Fibroblast of skin of abdomen (primary cell): ENCODE measurements around the gene RESF1. TPM values are rescaled to one million over a fixed set of nuclear protein-coding genes. Genes with fewer than 3 reads are reported as not detected.
"Not testable (repeated sequence)": the region's sequence is repeated elsewhere in the genome, so short reads cannot be mapped to it uniquely, and the experiment has no call there.

Source experiments
- DNase-seq: peaks from one replicate; pipeline ENCODE4 v3.0.0-alpha.2; 2013
- polyA plus RNA-seq, 2 experiments: library from polyadenylated mRNA; unstranded; fragments of 120-200 nt; gene quantifications; one replicate each; pipeline ENCODE4 v1.2.1, GENCODE V29; 2013; ENCODE audit not compliant: insufficient read length in 2 of 2

Gene RESF1, protein sequence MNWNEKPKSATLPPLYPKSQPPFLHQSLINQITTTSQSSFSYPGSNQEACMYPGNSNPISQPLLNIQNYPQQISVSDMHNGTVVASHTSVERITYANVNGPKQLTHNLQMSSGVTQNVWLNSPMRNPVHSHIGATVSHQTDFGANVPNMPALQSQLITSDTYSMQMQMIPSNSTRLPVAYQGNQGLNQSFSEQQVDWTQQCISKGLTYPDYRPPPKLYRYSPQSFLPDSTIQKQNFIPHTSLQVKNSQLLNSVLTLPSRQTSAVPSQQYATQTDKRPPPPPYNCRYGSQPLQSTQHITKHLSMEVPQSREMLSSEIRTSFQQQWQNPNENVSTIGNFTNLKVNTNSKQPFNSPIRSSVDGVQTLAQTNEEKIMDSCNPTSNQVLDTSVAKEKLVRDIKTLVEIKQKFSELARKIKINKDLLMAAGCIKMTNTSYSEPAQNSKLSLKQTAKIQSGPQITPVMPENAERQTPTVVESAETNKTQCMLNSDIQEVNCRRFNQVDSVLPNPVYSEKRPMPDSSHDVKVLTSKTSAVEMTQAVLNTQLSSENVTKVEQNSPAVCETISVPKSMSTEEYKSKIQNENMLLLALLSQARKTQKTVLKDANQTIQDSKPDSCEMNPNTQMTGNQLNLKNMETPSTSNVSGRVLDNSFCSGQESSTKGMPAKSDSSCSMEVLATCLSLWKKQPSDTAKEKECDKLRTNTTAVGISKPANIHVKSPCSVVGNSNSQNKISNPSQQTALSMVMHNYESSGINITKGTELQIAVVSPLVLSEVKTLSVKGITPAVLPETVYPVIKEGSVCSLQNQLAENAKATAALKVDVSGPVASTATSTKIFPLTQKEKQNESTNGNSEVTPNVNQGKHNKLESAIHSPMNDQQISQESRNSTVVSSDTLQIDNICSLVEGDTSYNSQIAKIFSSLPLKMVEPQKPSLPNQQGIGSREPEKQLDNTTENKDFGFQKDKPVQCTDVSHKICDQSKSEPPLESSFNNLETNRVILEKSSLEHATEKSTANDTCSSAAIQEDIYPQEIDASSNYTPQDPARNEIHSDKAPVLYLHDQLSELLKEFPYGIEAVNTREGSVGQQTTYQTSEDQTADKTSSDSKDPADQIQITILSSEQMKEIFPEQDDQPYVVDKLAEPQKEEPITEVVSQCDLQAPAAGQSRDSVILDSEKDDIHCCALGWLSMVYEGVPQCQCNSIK (N-terminal part only)
- 10.2 TPM for polyA plus RNA-seq (2013, experiment 1 of 2; ENCODE audit: insufficient read length)
- polyA plus RNA-seq (2013, experiment 2 of 2; ENCODE audit: insufficient read length), result 9.5 TPM

DNA sequence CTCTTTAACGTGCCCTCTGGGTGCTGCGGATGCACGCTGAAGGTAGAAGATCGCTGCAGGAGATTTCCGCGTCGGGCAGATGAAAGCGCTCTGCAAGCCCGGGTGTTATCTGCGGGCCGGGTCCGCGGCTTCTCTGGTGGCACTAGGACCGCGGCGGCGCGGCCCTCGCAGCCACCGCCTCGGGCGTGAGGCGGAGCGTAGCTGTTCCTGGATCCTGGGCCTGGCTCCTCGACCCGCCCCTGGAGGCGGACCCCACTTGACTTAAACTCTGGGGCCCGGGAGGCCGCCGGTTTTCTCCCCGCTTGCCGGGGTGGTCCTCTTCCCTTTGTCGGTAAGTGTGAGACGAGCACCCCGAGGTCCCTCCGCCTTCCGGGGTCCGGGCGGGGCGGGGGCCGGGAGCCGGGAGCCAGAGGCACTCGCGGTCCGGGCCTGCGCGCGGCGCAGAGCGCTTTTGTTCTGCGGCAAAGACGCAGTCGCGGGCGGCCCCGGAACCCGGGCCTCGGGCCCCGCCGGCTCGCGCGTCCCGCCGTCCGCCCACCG, at the start of gene RESF1:
Gene RESF1, plus strand, starts transcription at position 255 of the 540 bp plus-strand sequence. CDS start 21,541 bp downstream, outside the sequence.
- peak; percentile 84 for DNase-seq

DNA sequence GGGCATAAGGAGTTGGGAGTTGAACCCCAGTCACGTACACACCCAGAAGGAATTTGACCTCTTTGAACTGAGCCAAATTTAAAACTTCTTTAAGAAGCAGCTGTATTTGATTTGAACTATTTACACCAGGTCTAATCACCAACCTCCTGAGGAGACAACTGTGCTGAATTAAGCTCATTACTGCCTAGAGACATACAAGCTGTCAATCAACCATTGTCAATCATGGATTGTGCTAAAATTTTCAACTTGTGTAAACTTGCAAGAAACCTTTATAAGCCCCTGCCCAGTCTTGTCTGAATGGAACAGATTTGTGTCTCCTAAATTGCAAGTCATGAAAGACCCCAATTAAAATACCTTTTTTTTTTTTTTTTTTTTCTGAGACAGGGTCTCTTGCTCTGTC, 44.3 kb upstream of the RESF1 start:
- no peak for DNase-seq

DNA sequence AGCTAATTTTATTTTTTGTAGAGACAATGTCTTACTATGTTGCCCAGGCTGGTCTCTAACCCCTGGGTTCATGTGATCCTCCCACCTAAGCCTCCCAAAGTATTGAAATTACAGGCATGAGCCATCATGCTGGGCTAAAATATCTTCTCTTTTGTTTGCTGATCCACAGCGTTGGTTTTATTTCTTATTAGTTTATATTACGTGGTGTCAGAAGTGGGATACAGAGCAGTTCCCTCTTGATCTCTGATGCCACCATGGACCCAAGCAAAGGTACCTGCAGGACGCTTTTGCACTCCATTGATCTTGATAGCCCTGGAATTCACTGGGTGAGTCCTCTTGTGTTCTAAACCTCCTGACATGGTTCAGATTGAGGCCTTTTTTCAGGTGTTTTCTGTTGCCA, 43.8 kb upstream of the RESF1 start:
- no peak for DNase-seq

DNA sequence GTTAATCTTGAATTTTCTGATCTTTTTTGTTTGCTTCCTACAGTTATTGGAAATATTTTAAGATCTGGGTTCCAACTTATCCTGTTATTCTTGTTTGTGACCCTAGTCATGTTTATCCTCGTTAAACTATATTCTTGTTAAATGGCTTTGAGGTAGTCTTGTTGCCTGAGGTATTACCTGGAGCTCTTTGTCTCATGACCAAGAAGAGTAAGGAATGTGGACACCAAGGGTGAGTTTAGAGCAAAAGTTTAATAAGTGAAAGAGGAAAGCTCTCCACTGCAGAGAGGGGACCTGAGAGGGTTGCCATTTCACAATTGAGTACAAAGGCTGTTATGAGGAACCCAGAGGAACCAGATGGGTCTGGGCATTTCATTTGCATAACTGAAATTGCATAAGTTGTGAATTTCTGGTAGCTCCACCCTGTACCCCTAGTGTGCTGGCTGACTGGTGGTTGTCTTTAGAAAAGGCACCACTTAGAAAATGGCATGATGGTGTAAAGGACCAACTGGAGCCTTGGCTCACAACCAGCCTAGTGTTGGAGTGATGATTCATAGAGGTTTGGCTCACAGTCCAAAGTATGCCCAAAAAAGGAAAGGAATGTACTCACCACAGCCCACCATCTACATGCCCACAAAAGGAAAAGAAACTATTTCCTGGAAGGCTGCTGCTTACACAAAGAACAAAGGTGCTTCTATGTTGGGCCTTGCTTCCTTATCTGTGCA, 36.7 kb upstream of the RESF1 start:
- DNase-seq, result no peak

DNA sequence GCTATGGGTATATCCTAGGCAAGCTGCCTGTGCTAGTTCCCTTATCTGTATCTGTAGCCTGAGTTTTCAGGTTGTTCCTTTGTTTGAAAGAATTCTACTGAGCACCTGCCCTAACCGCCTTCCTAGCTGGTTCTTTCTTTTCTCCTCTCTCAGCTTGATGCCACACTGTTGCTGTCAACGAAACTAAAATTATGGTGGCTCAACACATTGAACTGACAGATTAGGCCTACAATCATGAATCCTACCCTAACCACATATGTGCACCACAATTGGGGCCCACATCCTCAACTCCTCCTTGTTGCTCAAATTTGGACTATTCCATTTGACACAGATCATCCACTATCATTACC, 36.2 kb upstream of the RESF1 start:
- no peak for DNase-seq

DNA sequence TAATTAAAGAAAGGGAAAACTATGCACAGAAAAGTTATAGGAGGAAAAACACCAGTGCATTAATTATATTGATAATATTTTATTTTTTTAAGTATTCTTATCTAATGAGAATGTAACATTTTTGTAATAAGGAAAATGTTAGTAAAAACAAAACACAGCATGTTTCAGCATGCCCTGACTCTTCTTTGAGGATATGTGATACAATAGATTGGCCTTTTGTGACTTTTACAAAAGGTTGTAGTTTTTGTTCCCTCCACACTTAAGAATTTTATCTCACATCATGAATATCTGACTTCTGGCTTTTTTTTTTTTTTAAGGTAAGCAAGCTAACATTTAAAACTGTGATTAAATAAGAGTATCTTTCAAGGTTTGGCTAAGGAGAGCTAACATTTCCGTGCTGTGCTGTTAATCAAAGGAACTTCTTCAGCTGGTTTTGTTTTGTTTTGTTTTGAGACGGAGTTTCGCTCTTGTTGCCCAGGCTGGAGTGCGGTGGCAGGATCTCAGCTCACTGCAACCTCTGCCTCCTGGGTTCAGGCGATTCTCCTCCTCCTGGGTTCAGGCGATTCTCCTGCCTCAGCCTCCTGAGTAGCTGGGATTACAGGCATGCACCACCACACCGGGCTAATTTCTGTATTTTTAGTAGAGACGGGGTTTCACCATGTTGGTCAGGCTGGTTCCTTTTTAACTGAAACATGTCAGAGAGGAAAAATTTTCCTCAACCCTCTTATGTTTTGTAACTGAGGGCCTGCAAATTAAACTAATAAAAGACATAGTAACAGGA, 30.8 kb upstream of the RESF1 start:
- DNase-seq, result no peak

DNA sequence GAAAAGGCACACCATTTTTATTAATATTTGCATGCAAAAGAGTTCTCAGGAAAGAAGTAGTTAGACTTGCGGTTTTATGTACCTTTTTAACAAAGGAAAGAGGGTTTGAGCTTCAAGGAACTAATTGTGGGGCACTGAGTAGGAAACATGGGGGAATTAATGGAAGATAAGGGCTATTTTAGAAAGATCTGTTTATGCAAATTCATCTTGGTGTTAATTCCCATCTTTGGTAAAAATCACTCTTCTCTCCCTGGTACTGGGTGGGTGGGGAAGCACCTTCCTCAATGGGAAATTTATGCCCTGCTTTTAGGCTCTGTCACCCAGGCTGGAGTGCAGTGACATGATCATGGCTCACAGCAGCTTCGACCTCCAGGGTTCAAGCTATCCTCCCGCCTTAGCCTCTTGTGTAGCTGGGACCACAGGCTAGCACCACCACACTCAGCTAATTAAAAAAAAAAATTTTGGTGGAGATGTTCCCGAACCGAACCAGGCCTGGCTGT, 30.1 kb upstream of the RESF1 start:
- no peak for DNase-seq

DNA sequence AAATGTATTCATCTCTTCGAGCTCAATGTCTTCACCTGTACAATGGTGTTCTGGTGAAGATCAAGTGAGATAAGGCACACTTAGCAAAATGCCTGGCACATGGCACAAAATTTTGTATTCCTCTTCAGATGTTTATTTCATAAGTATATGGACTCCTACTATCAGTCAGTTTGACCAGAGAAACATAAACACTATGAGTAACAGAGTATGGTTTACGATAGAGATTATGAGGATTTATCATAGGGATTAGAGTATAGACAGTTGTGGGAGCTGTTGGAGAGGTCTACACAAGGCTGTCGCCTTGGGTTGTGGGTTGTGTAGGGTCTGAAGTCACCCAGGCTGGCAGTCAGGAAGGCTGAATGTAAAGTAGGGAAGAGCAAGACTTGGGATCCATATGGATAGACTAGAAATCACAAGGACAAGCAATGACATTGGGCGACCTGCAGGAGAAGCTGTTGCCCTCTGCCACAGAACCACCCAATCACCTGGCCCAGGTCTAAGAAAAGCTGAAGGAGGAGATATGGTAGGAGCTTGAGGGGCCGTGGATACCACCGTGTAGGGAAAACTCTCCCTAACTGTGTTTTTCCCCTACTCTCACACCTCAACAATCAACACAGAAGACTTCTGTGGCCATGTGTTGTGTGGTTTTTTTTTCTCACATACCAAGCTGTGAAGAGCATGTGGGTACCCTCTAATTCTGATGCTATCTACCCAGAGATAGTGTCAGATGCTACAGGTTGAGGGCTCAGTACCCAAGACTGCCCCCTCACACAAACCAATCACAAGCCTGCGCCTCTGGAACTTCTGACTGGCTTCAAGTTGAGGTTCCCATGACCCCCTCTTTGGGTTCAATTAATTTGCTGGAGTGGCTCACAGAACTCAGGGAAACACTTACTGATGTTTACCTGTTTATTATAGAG, 27.2 kb upstream of the RESF1 start:
- no peak for DNase-seq

DNA sequence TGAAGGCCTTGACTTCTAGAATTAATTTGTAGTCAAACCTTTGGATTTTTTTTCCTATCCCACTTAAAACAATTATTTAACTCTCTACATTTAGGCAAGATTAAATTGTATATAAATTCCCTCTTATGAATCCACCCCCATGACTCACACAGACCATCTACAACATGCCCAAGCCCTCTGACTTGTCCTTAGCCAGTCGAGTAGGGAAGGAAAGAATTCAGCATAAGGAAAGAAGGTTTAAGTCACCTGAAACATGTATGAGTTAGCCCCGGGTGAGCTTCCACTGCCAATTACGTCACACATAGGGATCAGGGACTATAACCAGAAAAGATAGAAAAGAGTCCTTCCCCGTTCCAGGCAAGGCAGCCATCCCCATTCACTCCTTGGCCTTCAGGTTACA, 14.9 kb upstream of the RESF1 start:
- no peak for DNase-seq

DNA sequence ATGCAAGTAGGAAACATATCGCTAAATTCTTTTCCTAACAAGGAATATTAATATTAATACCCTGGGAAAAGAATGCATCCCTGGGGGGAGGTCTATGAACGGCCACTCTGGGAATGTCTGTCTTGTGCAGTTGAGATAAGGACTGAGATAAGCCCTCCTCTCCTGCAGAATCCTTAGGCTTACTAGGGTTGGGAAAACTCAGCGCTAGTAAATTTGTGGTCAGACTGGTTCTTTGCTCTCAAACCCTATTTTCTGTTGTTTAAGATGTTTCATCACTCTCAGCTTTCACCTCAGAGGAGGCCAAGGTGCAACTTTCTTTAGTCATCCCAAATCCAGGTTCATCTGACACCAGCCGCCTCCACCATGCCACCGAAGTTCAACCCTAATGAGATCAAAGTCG, 11.2 kb upstream of the RESF1 start:
- no peak for DNase-seq

DNA sequence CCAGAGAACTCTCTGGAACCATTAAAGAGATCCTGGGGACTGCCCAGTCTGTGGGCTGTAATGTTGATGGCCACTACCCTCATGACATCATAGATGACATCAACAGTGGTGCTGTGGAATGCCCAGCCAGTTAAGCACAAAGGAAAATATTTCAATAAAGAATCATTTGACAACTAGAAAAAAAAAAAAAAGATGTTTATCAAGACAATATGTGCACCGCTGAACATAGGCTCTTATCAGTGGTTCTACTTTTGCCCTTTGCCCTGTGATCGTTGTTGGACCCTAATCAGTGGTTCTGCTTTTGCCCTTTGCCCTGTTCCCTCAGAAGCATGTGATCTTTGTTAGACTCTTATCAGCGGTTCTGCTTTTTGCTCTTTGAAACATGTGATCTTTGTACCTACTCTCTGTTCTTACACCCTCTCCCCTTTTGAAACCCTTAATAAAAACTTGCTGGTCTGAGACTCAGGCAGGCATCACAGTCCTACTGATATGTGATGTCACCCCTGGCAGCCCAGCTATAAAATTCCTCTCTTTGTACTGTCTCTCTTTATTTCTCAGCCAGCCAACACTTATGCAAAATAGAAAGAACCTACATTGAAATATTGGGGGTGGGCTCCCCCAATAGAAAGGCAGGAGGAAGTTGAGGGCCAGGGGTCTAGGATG, 10.4 kb upstream of the RESF1 start:
- DNase-seq, result not testable (repeated sequence)

DNA sequence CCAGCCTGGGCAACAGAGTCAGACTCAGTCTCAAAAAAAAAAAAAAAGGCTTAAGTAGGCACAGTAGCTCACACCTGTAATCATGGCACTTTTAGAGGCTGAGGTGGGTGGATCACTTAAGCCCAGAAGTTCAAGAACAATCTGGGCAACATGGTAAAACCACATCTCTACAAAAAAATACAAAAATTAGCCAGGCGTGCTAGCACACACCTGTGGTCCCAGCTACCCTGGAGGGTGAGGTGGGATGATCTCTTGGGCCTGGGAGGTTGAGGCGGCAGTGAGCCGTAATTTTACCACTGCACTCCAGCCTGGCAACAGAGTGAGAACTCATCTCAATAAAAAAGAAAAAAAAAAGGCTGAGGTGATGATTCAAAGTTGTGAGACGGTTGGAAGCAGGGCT, 9.1 kb upstream of the RESF1 start:
- DNase-seq, result no peak

DNA sequence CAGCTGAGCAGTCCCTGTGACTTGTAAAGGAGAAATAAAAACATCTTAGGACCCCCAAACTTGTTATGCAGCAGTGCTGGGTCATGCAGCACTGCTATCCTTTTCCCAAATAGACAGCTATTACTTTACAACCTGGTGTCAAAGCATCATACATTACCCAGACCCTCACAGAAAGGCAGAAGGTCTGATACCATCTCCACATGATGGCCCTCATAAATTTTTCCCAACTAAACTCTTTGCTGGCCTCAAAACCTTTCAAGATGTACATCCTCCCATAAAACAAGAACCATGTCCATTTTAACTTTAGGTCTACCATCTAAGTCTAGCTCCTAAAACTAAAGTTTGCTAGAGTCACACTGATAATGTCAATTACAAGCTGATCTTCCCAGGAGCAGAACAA, 8.7 kb upstream of the RESF1 start:
- DNase-seq, result no peak

DNA sequence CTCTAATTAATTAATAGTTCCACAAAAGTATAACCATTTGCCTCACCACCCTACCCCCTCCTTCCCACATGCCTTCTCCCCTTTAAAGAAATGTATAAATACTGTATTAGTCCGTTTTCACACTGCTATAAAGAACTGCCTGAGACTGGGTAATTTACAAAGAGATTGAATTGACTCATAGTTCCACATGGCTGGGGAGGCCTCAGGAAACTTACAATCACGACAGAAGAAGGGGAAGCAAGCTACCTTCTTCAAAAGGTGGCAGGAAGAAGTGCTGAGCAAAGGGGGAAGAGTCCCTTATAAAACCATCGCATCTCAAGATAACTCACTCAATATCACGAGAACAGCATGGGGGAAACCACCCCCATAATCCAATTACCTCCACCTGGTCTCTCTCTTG, 8.2 kb upstream of the RESF1 start:
- no peak for DNase-seq

DNA sequence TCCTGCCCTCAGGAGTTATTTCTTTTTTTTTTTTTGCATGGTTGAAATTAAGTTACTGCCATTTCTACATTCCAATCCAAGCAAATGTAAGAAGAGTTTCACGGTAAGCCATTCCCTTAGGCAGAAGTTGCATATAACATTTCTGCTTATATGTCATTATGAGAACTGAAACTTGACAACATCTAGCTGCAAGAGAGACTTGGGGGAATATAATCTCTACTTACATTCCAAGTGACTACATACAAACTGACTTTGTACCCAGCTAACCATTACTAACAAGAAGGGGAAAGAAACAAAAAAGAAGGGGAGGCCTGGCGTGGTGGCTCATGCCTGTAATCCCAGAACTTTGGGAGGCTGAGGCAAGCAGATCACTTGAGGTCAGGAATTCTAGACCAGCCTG, 7.3 kb upstream of the RESF1 start:
- no peak for DNase-seq

DNA sequence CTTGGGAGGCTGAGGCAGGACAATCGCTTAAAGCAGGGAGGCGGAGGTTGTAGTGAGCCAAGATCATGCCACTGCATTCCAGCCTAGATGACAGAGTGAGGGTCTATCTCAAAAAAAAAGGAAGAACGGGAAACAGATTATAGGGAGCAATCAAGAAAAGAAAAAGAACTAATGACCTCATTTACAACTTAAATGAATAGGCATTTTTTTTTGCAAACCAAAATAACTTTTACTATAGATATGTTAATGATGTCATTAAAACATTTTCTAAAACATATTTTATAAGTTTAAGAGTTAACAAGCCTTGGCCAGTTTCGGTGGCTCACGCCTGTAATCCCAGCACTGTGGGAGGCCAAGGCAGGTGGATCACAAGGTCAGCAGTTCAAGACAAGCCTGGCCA, 6.8 kb upstream of the RESF1 start:
- no peak for DNase-seq

DNA sequence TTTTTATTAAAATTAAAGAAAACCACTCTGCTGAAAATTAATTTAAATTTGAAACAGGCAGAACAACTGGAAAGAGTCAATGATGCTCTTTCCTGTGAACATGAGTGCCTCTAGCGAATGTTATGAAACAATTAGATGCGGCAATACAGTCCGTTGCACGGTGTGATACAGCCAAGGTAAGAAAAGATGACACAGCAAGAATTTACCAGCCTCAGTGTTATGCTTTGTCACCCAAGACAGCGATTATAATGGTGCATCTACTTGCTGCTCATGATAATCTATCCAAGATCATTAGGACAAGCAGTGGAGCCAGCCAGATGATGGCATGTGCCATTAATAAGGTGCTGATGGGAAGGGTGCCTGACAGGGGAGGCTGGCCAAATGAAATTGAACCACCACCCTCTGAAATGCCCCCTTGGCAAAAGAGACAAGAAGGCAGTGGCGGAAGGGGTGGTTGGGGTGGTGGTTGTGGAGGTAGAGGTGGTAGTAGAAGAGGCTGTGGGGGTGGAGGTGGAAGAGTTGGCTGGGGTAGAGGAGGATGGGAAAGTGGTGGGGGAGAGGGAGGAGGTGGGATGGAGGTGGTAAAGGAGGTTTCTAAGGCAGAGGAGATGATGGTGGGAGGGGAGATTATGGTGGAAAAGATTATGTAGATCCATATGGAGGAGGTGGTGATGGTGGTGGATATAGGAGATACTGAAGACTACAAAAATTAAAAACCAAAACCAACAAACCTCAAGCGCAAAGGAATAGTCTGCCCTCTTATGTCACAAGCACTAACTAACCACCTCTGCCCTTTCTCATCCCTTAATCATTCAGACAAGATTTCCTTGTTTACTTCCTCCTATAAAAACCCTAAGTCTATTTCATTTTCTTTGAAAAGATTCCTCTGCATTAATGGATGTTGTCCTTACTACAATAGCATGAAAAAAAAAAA, 4.0 kb upstream of the RESF1 start:
- DNase-seq, result no peak

DNA sequence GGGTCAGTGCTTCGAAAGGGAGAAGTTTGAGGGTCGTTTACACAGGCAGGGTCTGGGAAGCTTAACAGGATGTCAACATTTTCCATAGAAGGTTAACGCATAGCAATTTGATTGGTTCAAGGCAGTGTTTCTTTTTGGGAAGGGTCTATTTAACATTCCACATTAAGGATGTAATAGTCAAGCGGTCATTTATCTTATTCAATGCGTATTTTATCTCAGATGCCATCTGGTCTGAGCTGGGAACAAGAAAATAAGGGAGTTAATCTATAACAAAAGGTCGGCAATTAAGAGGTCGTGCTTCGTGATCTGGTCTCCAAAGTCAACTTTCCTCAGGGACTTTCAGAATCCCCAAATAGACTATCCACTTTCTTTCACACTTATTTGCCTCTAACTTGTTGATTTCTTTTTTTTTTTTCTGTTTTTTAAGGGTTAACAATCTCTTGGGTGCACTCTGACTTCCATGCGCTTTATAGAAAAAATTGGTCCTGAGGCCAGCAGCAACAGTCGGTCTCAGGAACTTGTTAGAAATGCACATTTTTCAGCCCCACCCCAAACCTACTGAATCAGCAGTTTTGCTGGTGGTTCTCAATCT, 550 bp upstream of the RESF1 start:
- no peak for DNase-seq
